GM12878 (cell line): ENCODE measurements around the gene PDGFD. TPM values are rescaled to one million over a fixed set of nuclear protein-coding genes. Genes with fewer than 3 reads are reported as not detected.

Source experiments
- ATAC-seq: fragments of 200-7000 bp; cut with Tn5 transposase; 3 replicates; pipeline ENCODE4 v1.9.1; 2020; ENCODE audit warnings: mild to moderate bottlenecking, moderate library complexity
- BruUV-seq: library from RNA; stranded (reverse); fragments of 400-500 nt; replicated peaks from 2 replicates; lab custom pipeline; 2021; lab: Mats Ljungman, UMichigan
- CTCF ChIA-PET: fragments of 300-600 bp; sonication (Branson Sonifier 250); formaldehyde crosslinking; extraction: SDS; loops from one replicate; lab custom pipeline; 2021; ENCODE audit warnings: inconsistent platforms; lab: Yijun Ruan, JAX
- POLR2A ChIA-PET: fragments of 350-600 bp; formaldehyde crosslinking; extraction: SDS; loops from one replicate; lab custom pipeline; 2021; ENCODE audit warnings: inconsistent platforms; lab: Charles Lee
- RAD21 ChIA-PET: fragments of 300-600 bp; sonication (Branson Sonifier 250); formaldehyde crosslinking; loops from one replicate; lab custom pipeline; 2023; ENCODE audit warnings: antibody characterized with exemption; ENCODE audit not compliant: unreplicated experiment; lab: Charles Lee
- SMC1A ChIA-PET: fragments of 300-600 bp; sonication (Branson Sonifier 250); formaldehyde crosslinking; loops from one replicate; lab custom pipeline; 2023; ENCODE audit not compliant: unreplicated experiment, uncharacterized antibody; lab: Charles Lee
- DNase-seq: peaks from one replicate; pipeline ENCODE4 v3.0.0-alpha.2; 2011; ENCODE audit warnings: low read depth, low spot score
- FAIRE-seq: peaks from 3 replicates; lab custom pipeline; 2011; peaks lifted over from hg19 to GRCh38; lab: Jason Lieb, UNC
- H2AFZ ChIP-seq: 2 replicates; pipeline ENCODE4 v1.6.0; 2011; ENCODE audit warnings: low read depth, low read length, control low read depth; ENCODE audit not compliant: control insufficient read depth
- H3K27ac ChIP-seq: 2 replicates; pipeline ENCODE4 v1.5.1; 2011; ENCODE audit warnings: control low read depth; ENCODE audit not compliant: control insufficient read depth, insufficient read depth
- H3K27me3 ChIP-seq, 2 experiments: replicated peaks in 1 of 2; 2 replicates each; pipeline versions ENCODE4 v1.6.0 to v1.6.1; 2011; ENCODE audit warnings: low read length in 1 of 2; ENCODE audit not compliant: control insufficient read depth in 2 of 2, insufficient read depth in 2 of 2
- H3K36me3 ChIP-seq, 2 experiments: 2 replicates each; pipeline ENCODE4 v1.5.1; 2011; ENCODE audit warnings: low read length in 1 of 2; ENCODE audit not compliant: control insufficient read depth in 2 of 2, insufficient read depth in 2 of 2
- H3K4me1 ChIP-seq: 2 replicates; pipeline ENCODE4 v1.6.1; 2011; ENCODE audit warnings: mild to moderate bottlenecking, low read length, moderate library complexity, mixed read lengths; ENCODE audit not compliant: control insufficient read depth, insufficient read depth
- H3K4me2 ChIP-seq: 2 replicates; pipeline ENCODE4 v1.6.0; 2011; ENCODE audit warnings: control low read depth; ENCODE audit not compliant: control insufficient read depth, insufficient read depth
- H3K4me3 ChIP-seq: fragments of 200-600 bp; sonication (generic); 2 replicates; pipeline ENCODE4 v1.5.1; 2016
- H3K79me2 ChIP-seq: 2 replicates; pipeline ENCODE4 v1.6.0; 2011; ENCODE audit warnings: low read length; ENCODE audit not compliant: control insufficient read depth, insufficient read depth
- H3K9ac ChIP-seq: 2 replicates; pipeline ENCODE4 v1.8.0; 2011; ENCODE audit warnings: low read length, control low read depth, mixed read lengths; ENCODE audit not compliant: control insufficient read depth, insufficient read depth
- H3K9me3 ChIP-seq: replicated peaks from 3 replicates; pipeline ENCODE4 v1.5.1; 2011; ENCODE audit warnings: mild to moderate bottlenecking, low read length; ENCODE audit not compliant: control insufficient read depth, insufficient read depth
- H4K20me1 ChIP-seq: 2 replicates; pipeline ENCODE4 v1.6.0; 2011; ENCODE audit not compliant: control insufficient read depth, insufficient read depth
- BCLAF1 ChIP-seq: fragments of 450-650 bp; IDR thresholded peaks from 2 replicates; pipeline ENCODE4 v1.6.1; 2017; ENCODE audit warnings: antibody characterized with exemption, mild to moderate bottlenecking, moderate library complexity
- CHD4 ChIP-seq: fragments of 200-600 bp; sonication (generic); IDR thresholded peaks from 2 replicates; pipeline ENCODE4 v1.6.1; 2016; ENCODE audit warnings: mild to moderate bottlenecking
- EED ChIP-seq: sonication (generic); IDR thresholded peaks from 2 replicates; pipeline ENCODE4 v1.6.1; 2016; ENCODE audit warnings: antibody characterized with exemption, low read depth
- EGR1 ChIP-seq, 2 experiments: IDR thresholded peaks; 1 replicate in 1 of 2; 2 replicates in 1 of 2; pipeline ENCODE4 v1.6.1; 2011 to 2012; ENCODE audit warnings: low read depth in 2 of 2, low read length in 2 of 2, borderline replicate concordance in 1 of 2, mild to moderate bottlenecking in 1 of 2, moderate library complexity in 1 of 2
- GABPA ChIP-seq: IDR thresholded peaks from 2 replicates; pipeline ENCODE4 v1.6.1; 2014; ENCODE audit warnings: antibody characterized with exemption, low read depth, mild to moderate bottlenecking, inconsistent platforms
- HDGF ChIP-seq: fragments of 450-650 bp; IDR thresholded peaks from 2 replicates; pipeline ENCODE4 v1.6.1; 2016; ENCODE audit warnings: antibody characterized with exemption
- MEF2A ChIP-seq: IDR thresholded peaks from 2 replicates; pipeline ENCODE4 v1.6.1; 2011; ENCODE audit warnings: low read depth, mild to moderate bottlenecking, low read length, moderate library complexity; ENCODE audit not compliant: insufficient read depth
- MEF2B ChIP-seq: fragments of 450-650 bp; IDR thresholded peaks from 2 replicates; pipeline ENCODE4 v1.6.1; 2018; ENCODE audit warnings: mild to moderate bottlenecking, moderate library complexity; ENCODE audit not compliant: partially characterized antibody, poor library complexity, severe bottlenecking
- MTA3 ChIP-seq: IDR thresholded peaks from 2 replicates; pipeline ENCODE4 v1.6.1; 2012; ENCODE audit warnings: low read length, inconsistent platforms, borderline replicate concordance
- NFIC ChIP-seq: IDR thresholded peaks from 2 replicates; pipeline ENCODE4 v1.6.1; 2012; ENCODE audit warnings: low read depth, mild to moderate bottlenecking, inconsistent platforms, low read length, moderate library complexity
- SIN3A ChIP-seq: IDR thresholded peaks from 2 replicates; pipeline ENCODE4 v1.6.1; 2012; ENCODE audit warnings: low read depth, low read length, improper control_type of control experiment
- USF2 ChIP-seq: IDR thresholded peaks from 2 replicates; pipeline ENCODE4 v1.6.1; 2011; ENCODE audit warnings: low read depth, low read length, improper control_type of control experiment, borderline replicate concordance
- ZNF592 ChIP-seq: fragments of 450-650 bp; IDR thresholded peaks from 2 replicates; pipeline ENCODE4 v1.6.1; 2017; ENCODE audit warnings: mild to moderate bottlenecking, moderate library complexity
- WGBS: methylation state at CpG from one replicate; pipeline ENCODE4 v1.1.6; 2016; ENCODE audit warnings: low lambda C conversion rate; ENCODE audit not compliant: insufficient replicate concordance, insufficient coverage; ENCODE audit errors: missing lambda C conversion rate; 5-methylcytosine and 5-hydroxymethylcytosine counted together
- in situ Hi-C: fragments of 300-500 bp; cut with MboI; formaldehyde crosslinking; loops from 9 replicates; pipeline ENCODE4 v1.14.3; 2018; ENCODE audit warnings: mixed read lengths
- intact Hi-C: fragments of 100-400 bp; cut with micrococcal nuclease; formaldehyde crosslinking; loops from one replicate; pipeline ENCODE4 v1.14.2; 2022; ENCODE audit not compliant: unreplicated experiment
- polyA plus RNA-seq, 11 experiments: library from polyadenylated mRNA; depleted of rRNA in 4 of 11; unstranded in 6 of 11; stranded (reverse) in 5 of 11; fragments of >200 nt; fragmentation: Nextera tagmentation in 4 of 11; fragmentation: Illumina TruSeq in 1 of 11; extraction: Ambion mirVana in 4 of 11; extraction: Trizol in 1 of 11; gene quantifications; 1 replicate in 1 of 11; 2 replicates in 10 of 11; pipeline versions ENCODE4 v1.2.1 to v1.2.3, GENCODE V29; 2011 to 2016; ENCODE audit warnings: inconsistent platforms in 2 of 11, missing spikeins in 2 of 11, low read depth in 1 of 11
- total RNA-seq, 4 experiments: library from RNA; depleted of rRNA in 3 of 4; stranded (reverse); fragments of >200 nt in 3 of 4; fragmentation: Illumina TruSeq in 1 of 4; extraction: Trizol in 1 of 4; gene quantifications; 2 replicates each; pipeline versions ENCODE4 v1.2.1 to v1.2.3, GENCODE V29; 2013 to 2021

The PDGFD gene
- total and polyA plus RNA-seq, 10 of the 15 experiments (the other 5 are each of a cell fraction or from before 2014, with no cell fraction given) = 0.05 to 0.13 TPM; not detected in 8

- TF ChIP-seq CHD4 (no peak), HDGF (no peak), ZNF592 (no peak), MEF2B (no peak), NFIC (no peak), EED (no peak)
Observed at GRCh38 chr11:104067534-104067933, 96.4 kb downstream of the PDGFD start (continued).

- no peak for FAIRE-seq
- BruUV-seq = no TSS peak
- SMC1A ChIA-PET = no interaction called here
Observed at GRCh38 chr11:104064034-104064630, 99.8 kb downstream of the PDGFD start.

More at GRCh38 chr11:104064034-104064630, 99.8 kb downstream of the PDGFD start:
- H3K9ac ChIP-seq = no peak overlapping the region
- H3K9me3 ChIP-seq = no peaks in the 10 kb centered on the region; the same call in 2 of the 3 replicates
- H3K36me3 ChIP-seq = no peaks in the 10 kb centered on the region
- RAD21 ChIA-PET = no interaction called here
- in situ Hi-C loops (no loop called here), intact Hi-C loops (no loop called here)
- H4K20me1 ChIP-seq = no peaks in the 10 kb centered on the region
- no peaks in the 10 kb centered on the region for H3K27me3 ChIP-seq
- no peaks in the 10 kb centered on the region for H3K4me1 ChIP-seq
- 67% methylated on average over 5 of the region's 5 CpGs for WGBS
- no peaks in the 10 kb centered on the region for H3K79me2 ChIP-seq
- CTCF ChIA-PET = no interaction called here
- no peak overlapping the region for H3K27ac ChIP-seq
- POLR2A ChIA-PET = no interaction called here
- TF ChIP-seq MTA3 (no peak), GABPA (no peak), SIN3A (no peak), EGR1 (IDR thresholded peaks at IDR 0.05; ENCODE audit: borderline replicate concordance in 1 of 2, low read depth in 2 of 2, low read length in 2 of 2) (no peak), BCLAF1 (no peak), MEF2A (no peak), USF2 (no peak)
- DNase-seq (no peak), ATAC-seq (no peak)
- no peak overlapping the region for H3K4me3 ChIP-seq
- H3K4me2 ChIP-seq = no peak overlapping the region
- no peak overlapping the region for H2AFZ ChIP-seq
